OCI-LY7 (cell line): ENCODE results near the gene AAK1.

Source experiments
- EZH2phosphoT487 ChIP-seq: fragments of 200-600 bp; sonication (generic); IDR thresholded peaks from 2 replicates; pipeline ENCODE4 v1.6.1; 2018; ENCODE audit warnings: low read depth, borderline replicate concordance, mild to moderate bottlenecking, mixed run types, antibody characterized with exemption, low read length, moderate library complexity, mixed read lengths
- TF ChIP-seq, protein P1 (sequence below): fragments of 200-600 bp; sonication (generic); conservative IDR thresholded peaks from 2 replicates; pipeline ENCODE4 v1.5.1; 2014; ENCODE audit warnings: mild to moderate bottlenecking, antibody characterized with exemption, low read length, moderate library complexity, mixed read lengths

DNA sequence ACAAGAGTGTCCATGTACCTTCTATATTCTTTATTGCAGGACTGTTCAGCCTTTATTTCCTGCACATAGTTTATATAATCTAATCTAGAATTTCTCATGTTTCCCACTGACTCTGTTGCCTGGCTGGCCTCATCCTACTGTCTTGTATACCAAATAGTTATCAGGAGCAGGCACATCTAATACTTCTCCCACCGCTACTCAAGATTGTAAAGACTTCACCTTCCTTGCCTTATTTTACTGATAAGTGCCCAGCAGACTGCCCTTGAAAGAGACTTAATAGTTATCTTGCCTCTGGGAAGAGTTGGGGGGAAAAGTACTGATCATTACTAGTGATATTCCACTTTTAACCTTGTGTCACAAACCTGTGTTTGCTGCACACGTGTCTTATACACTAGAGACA, 26.1 kb upstream of the AAK1 start:
- TF ChIP-seq, protein P1, sequence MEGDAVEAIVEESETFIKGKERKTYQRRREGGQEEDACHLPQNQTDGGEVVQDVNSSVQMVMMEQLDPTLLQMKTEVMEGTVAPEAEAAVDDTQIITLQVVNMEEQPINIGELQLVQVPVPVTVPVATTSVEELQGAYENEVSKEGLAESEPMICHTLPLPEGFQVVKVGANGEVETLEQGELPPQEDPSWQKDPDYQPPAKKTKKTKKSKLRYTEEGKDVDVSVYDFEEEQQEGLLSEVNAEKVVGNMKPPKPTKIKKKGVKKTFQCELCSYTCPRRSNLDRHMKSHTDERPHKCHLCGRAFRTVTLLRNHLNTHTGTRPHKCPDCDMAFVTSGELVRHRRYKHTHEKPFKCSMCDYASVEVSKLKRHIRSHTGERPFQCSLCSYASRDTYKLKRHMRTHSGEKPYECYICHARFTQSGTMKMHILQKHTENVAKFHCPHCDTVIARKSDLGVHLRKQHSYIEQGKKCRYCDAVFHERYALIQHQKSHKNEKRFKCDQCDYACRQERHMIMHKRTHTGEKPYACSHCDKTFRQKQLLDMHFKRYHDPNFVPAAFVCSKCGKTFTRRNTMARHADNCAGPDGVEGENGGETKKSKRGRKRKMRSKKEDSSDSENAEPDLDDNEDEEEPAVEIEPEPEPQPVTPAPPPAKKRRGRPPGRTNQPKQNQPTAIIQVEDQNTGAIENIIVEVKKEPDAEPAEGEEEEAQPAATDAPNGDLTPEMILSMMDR: no peak
- no peak for TF ChIP-seq EZH2phosphoT487
